PC-9 (cell line): ENCODE data around the gene NFIA. TPM values are rescaled to one million over a fixed set of nuclear protein-coding genes. Genes with fewer than 3 reads are reported as not detected.

Source experiments
- BruUV-seq: library from RNA; stranded (reverse); fragments of 400-500 nt; replicated peaks from 2 replicates; lab custom pipeline; 2021; lab: Mats Ljungman, UMichigan
- CTCF ChIA-PET: fragments of 300-600 bp; sonication (Branson Sonifier 250); formaldehyde crosslinking; loops from one replicate; lab custom pipeline; 2022; ENCODE audit warnings: antibody characterized with exemption; lab: Charles Lee
- POLR2A ChIA-PET: fragments of 300-600 bp; sonication (Branson Sonifier 250); formaldehyde crosslinking; loops from one replicate; lab custom pipeline; 2022; ENCODE audit warnings: antibody characterized with exemption; ENCODE audit not compliant: unreplicated experiment; lab: Charles Lee
- DNase-seq, 2 experiments: peaks; one replicate each; pipeline versions ENCODE4 v3.0.0 to v3.0.0-alpha.2; 2015 to 2022; ENCODE audit warnings: mixed read lengths in 1 of 2
- H2AFZ ChIP-seq: fragments of 200-600 bp; sonication (generic); 2 replicates; pipeline ENCODE4 v1.8.1; 2017; ENCODE audit warnings: antibody characterized with exemption
- H3F3A ChIP-seq: fragments of 200-600 bp; sonication (generic); 2 replicates; pipeline ENCODE4 v1.8.1; 2017; ENCODE audit warnings: antibody characterized with exemption, mild to moderate bottlenecking, low read depth; ENCODE audit not compliant: insufficient read depth
- H3K27ac ChIP-seq: fragments of 200-600 bp; sonication (generic); 2 replicates; pipeline ENCODE4 v1.6.1; 2016; ENCODE audit warnings: mixed run types
- H3K27me3 ChIP-seq: fragments of 200-600 bp; sonication (generic); 2 replicates; pipeline ENCODE4 v1.6.1; 2016; ENCODE audit warnings: low read depth, mixed run types; ENCODE audit not compliant: insufficient read depth
- H3K36me3 ChIP-seq: fragments of 200-600 bp; sonication (generic); 2 replicates; pipeline ENCODE4 v1.6.1; 2016; ENCODE audit warnings: low read depth, mixed run types
- H3K4me1 ChIP-seq: fragments of 200-600 bp; sonication (generic); replicated peaks from 2 replicates; pipeline ENCODE4 v1.6.1; 2016; ENCODE audit warnings: mixed run types; ENCODE audit not compliant: insufficient read depth
- H3K4me2 ChIP-seq: fragments of 200-600 bp; sonication (generic); 2 replicates; pipeline ENCODE4 v1.6.1; 2017; ENCODE audit warnings: mixed run types
- H3K4me3 ChIP-seq: fragments of 200-600 bp; sonication (generic); 2 replicates; pipeline ENCODE4 v1.6.1; 2016; ENCODE audit warnings: mixed run types
- H3K79me2 ChIP-seq: fragments of 200-600 bp; sonication (generic); 2 replicates; pipeline ENCODE4 v1.6.1; 2017; ENCODE audit warnings: low read depth, mixed run types
- H3K9me2 ChIP-seq: fragments of 200-600 bp; sonication (generic); 2 replicates; pipeline ENCODE4 v1.8.1; 2017; ENCODE audit warnings: mild to moderate bottlenecking; ENCODE audit not compliant: insufficient read depth
- H3K9me3 ChIP-seq: fragments of 200-600 bp; sonication (generic); 2 replicates; pipeline ENCODE4 v1.8.1; 2016; ENCODE audit warnings: low read depth; ENCODE audit not compliant: insufficient read depth
- H4K20me1 ChIP-seq: fragments of 200-600 bp; sonication (generic); 2 replicates; pipeline ENCODE4 v1.8.1; 2017; ENCODE audit not compliant: insufficient read depth
- CTCF ChIP-seq: fragments of 200-600 bp; sonication (generic); conservative IDR thresholded peaks from 2 replicates; pipeline ENCODE4 v1.6.1; 2017; ENCODE audit warnings: mixed run types, antibody characterized with exemption, mild to moderate bottlenecking, moderate library complexity
- EZH2 ChIP-seq: fragments of 200-600 bp; sonication (generic); IDR thresholded peaks from 2 replicates; pipeline ENCODE4 v1.8.0; 2017; ENCODE audit warnings: antibody characterized with exemption, low read depth
- intact Hi-C: fragments of 100-400 bp; cut with micrococcal nuclease; formaldehyde crosslinking; loops from one replicate; pipeline ENCODE4 v1.10.0; 2022; ENCODE audit not compliant: unreplicated experiment
- total RNA-seq: library from RNA; stranded (reverse); gene quantifications from 2 replicates; pipeline ENCODE4 v1.2.3, GENCODE V29; 2021

NFIA gene
- total RNA-seq, 1 experiment from 2014 or later, result 26.7 TPM

GRCh38 chr1:61501971-61502916, 419.9 kb downstream of the NFIA start:
- Histone ChIP-seq H3F3A (peaks cover 7% of the 10 kb centered on the region), H3K36me3 (no peaks in the 10 kb centered on the region), H3K4me1 (peaks cover 6% of the 10 kb centered on the region), H3K27me3 (no peaks in the 10 kb centered on the region), H2AFZ (no peak overlapping the region), H3K27ac (no peak overlapping the region), H4K20me1 (no peaks in the 10 kb centered on the region), H3K9me3 (no peaks in the 10 kb centered on the region), H3K79me2 (no peaks in the 10 kb centered on the region), H3K4me2 (no peak overlapping the region), H3K9me2 (no peaks in the 10 kb centered on the region), H3K4me3 (no peak overlapping the region)
- no peak for DNase-seq
- CTCF ChIA-PET, result no interaction called here
- BruUV-seq, result no TSS peak
- no peak for TF ChIP-seq CTCF
- intact Hi-C loops, result no loop called here
- POLR2A ChIA-PET, result no interaction called here

- ChIA-PET CTCF (no interaction called here), POLR2A (no interaction called here)
- Histone ChIP-seq H3K27me3 (no peaks in the 10 kb centered on the region), H4K20me1 (no peaks in the 10 kb centered on the region), H3K9me3 (no peaks in the 10 kb centered on the region), H3K27ac (no peak overlapping the region), H3K4me2 (no peak overlapping the region), H3K4me3 (no peak overlapping the region), H3K36me3 (no peaks in the 10 kb centered on the region), H2AFZ (no peak overlapping the region), H3F3A (no peaks in the 10 kb centered on the region), H3K79me2 (no peaks in the 10 kb centered on the region), H3K9me2 (no peaks in the 10 kb centered on the region), H3K4me1 (no peaks in the 10 kb centered on the region)
- no peak for DNase-seq
- TF ChIP-seq EZH2, result no peak
- no peak for TF ChIP-seq CTCF
- no TSS peak for BruUV-seq
- intact Hi-C loops, result no loop called here
Observed at GRCh38 chr1:61504305-61504704, 421.9 kb downstream of the NFIA start.

GRCh38 chr1:61504852-61505390, 422.6 kb downstream of the NFIA start:
- intact Hi-C loops, result no loop called here
- Histone ChIP-seq H3K4me1 (no peaks in the 10 kb centered on the region), H3K4me2 (no peak overlapping the region), H3K27me3 (no peaks in the 10 kb centered on the region), H4K20me1 (no peaks in the 10 kb centered on the region), H3K4me3 (no peak overlapping the region), H3K9me3 (no peaks in the 10 kb centered on the region), H2AFZ (no peak overlapping the region), H3K27ac (no peak overlapping the region), H3K36me3 (no peaks in the 10 kb centered on the region), H3F3A (no peaks in the 10 kb centered on the region), H3K79me2 (no peaks in the 10 kb centered on the region), H3K9me2 (no peaks in the 10 kb centered on the region)
- BruUV-seq, result no TSS peak
- CTCF ChIA-PET, result no interaction called here
- POLR2A ChIA-PET, result no interaction called here
- TF ChIP-seq EZH2, result no peak
- TF ChIP-seq CTCF, result no peak
- DNase-seq, result peak in 1 of 2 experiments; percentile 60
